Karpas-422 (cell line): ENCODE data around the gene ZNF446. TPM values are rescaled to one million over a fixed set of nuclear protein-coding genes. Genes with fewer than 3 reads are reported as not detected.
A peak's percentile ranks its signal among the peaks of the same experiment; 100 is the strongest.
"Not testable (repeated sequence)": the region's sequence is repeated elsewhere in the genome, so short reads cannot be mapped to it uniquely, and the experiment has no call there.

ENCODE experiments used
- DNase-seq: peaks from one replicate; pipeline ENCODE4 v3.0.0-alpha.2; 2015
- H2AFZ ChIP-seq: fragments of 200-600 bp; sonication (generic); 2 replicates; pipeline ENCODE4 v1.6.1; 2014; ENCODE audit warnings: antibody characterized with exemption, low read length, mixed read lengths
- H3K27ac ChIP-seq: fragments of 200-600 bp; sonication (generic); 2 replicates; pipeline ENCODE4 v1.5.1; 2014; ENCODE audit warnings: mild to moderate bottlenecking, low read length, moderate library complexity
- H3K27me3 ChIP-seq: fragments of 200-600 bp; sonication (generic); 2 replicates; pipeline ENCODE4 v1.6.1; 2014; ENCODE audit warnings: low read length, mixed read lengths
- H3K36me3 ChIP-seq: fragments of 200-600 bp; sonication (generic); 2 replicates; pipeline ENCODE4 v1.6.1; 2014; ENCODE audit warnings: low read length, mixed read lengths; ENCODE audit not compliant: insufficient read depth
- H3K4me1 ChIP-seq: fragments of 200-600 bp; sonication (generic); 2 replicates; pipeline ENCODE4 v1.6.1; 2014; ENCODE audit warnings: mild to moderate bottlenecking, low read length, mixed read lengths
- H3K4me2 ChIP-seq: fragments of 200-600 bp; sonication (generic); 2 replicates; pipeline ENCODE4 v1.6.1; 2014; ENCODE audit warnings: low read length, low read depth, mild to moderate bottlenecking; ENCODE audit not compliant: poor library complexity, severe bottlenecking
- H3K4me3 ChIP-seq: fragments of 200-600 bp; sonication (generic); 2 replicates; pipeline ENCODE4 v1.5.1; 2014; ENCODE audit warnings: mild to moderate bottlenecking, antibody characterized with exemption, low read length, mixed read lengths
- H3K79me2 ChIP-seq: fragments of 200-600 bp; sonication (generic); 2 replicates; pipeline ENCODE4 v1.6.1; 2014; ENCODE audit warnings: mild to moderate bottlenecking, low read length, mixed read lengths
- H3K9ac ChIP-seq: fragments of 200-600 bp; sonication (generic); 2 replicates; pipeline ENCODE4 v1.6.0; 2014; ENCODE audit warnings: low read length
- H3K9me2 ChIP-seq: fragments of 200-600 bp; sonication (generic), shearing (Covaris generic); replicated peaks from 2 replicates; pipeline ENCODE4 v1.6.0; 2014; ENCODE audit warnings: mild to moderate bottlenecking, low read length, moderate library complexity; ENCODE audit not compliant: insufficient read depth
- H3K9me3 ChIP-seq: fragments of 300-700, 200-600 bp; sonication (generic); 2 replicates; pipeline ENCODE4 v1.6.1; 2014; ENCODE audit warnings: low read length, mixed read lengths
- H4K20me1 ChIP-seq: fragments of 200-600 bp; sonication (generic); 2 replicates; pipeline ENCODE4 v1.6.1; 2014; ENCODE audit warnings: mild to moderate bottlenecking, antibody characterized with exemption, low read length, low read depth; ENCODE audit not compliant: insufficient read depth
- total RNA-seq: library from RNA; depleted of rRNA; stranded (reverse); fragments of >200 nt; shearing (Covaris generic); gene quantifications from 2 replicates; pipeline ENCODE4 v1.2.3, GENCODE V29; 2014; ENCODE audit warnings: low replicate concordance

The ZNF446 gene
- total RNA-seq, 1 experiment from 2014 or later: 11.8 TPM

DNA sequence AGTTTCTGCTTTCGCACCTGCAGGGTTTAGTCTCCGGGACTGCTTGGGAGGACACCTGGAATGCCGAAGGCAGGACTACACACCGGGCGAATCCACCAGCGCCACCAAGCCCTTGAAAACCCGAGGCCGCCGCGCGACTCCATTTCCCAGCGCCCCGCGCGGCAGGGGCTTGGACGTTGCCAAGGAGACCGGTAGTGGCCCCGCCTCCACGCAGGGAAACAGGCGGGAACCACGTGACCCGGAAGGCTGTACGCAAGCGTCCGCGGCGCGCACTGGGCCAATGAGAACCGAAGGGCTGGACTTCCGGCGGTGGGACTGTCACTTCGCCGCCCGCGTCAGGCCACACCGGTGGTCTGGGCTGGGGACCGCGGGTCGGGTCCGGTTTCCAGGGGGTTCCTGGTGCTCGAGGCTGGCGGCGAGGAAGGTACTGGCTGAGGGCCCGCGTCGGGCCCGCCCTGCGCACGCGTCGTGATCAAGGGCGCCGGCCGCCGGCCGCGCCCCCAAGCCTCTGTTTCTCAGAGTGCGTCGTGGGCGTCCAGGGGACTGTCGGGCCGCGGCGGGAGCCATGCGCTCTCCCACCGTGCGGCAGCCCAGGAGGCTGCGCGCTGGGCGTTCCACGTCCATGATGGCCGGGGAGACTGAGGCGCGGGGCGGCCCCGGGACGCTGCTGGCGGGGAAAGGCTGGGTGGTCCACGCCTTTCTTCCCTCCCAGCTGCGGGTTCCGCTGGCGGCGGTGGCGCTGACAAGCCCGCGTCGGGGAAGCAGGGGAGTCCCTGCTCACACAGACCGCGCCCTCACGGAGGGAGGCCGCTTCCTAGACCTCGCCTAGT lies 9.2 kb upstream of the ZNF446 start, which contains the start of gene ZNF324:
TSS of gene ZNF324 (plus strand) at position 321 of the 830 bp plus-strand sequence. CDS start 2,106 bp downstream, outside the sequence.
- H3K9ac ChIP-seq: peak within 1 kb of the TSS; percentile 83
- H3K4me3 ChIP-seq: peak within 1 kb of the TSS; percentile 77
- no peaks in the 10 kb centered on the region for H3K9me3 ChIP-seq
- H3K4me2 ChIP-seq: peak within 1 kb of the TSS; percentile 83
- H3K27ac ChIP-seq: no peak within 1 kb of the TSS
- H3K27me3 ChIP-seq: no peaks in the 10 kb centered on the region
- peaks cover 21% of the 10 kb centered on the region for H3K4me1 ChIP-seq
- peaks cover 25% of the 10 kb centered on the region for H3K79me2 ChIP-seq
- H3K9me2 ChIP-seq: no peaks in the 10 kb centered on the region
- DNase-seq: peak; percentile 100
- H3K36me3 ChIP-seq: no peaks in the 10 kb centered on the region; the same call in 1 of the 2 replicates
- peaks cover 8% of the 10 kb centered on the region; the same call in 1 of the 2 replicates for H4K20me1 ChIP-seq
- H2AFZ ChIP-seq: peak within 1 kb of the TSS; percentile 89

DNA sequence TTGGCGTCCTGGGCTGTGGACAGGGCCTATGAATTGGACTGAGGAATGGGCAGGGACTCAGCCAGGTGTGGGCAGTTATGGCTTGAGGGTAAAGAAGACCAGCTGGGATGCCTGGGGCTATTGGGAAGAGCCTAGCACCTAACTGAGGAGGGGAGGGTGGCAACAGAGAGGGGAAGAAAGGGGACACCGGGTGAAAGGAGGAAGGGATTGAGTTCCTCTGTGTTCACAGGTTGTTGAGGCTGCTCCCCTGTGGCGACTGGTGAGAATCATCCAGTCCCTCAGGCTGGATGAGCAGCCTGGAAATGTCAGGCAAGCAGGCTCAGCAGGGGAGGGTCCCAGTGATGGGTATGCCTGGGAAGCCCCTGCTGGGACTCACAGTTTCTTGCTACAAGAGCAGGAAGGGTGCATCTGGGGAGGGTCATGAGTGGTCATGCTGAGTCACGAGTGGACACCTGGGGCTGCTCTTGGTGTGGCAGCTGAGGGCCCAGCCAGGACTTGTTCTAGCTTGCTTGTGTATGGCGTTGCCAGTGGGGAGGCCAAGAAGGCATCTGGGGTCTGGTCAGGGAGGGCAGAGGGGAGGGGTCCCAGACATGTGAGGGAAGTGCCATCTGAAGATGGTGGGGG lies 7.8 kb upstream of the ZNF446 start:
- peak overlapping the region; percentile 77 for H3K4me3 ChIP-seq

DNA sequence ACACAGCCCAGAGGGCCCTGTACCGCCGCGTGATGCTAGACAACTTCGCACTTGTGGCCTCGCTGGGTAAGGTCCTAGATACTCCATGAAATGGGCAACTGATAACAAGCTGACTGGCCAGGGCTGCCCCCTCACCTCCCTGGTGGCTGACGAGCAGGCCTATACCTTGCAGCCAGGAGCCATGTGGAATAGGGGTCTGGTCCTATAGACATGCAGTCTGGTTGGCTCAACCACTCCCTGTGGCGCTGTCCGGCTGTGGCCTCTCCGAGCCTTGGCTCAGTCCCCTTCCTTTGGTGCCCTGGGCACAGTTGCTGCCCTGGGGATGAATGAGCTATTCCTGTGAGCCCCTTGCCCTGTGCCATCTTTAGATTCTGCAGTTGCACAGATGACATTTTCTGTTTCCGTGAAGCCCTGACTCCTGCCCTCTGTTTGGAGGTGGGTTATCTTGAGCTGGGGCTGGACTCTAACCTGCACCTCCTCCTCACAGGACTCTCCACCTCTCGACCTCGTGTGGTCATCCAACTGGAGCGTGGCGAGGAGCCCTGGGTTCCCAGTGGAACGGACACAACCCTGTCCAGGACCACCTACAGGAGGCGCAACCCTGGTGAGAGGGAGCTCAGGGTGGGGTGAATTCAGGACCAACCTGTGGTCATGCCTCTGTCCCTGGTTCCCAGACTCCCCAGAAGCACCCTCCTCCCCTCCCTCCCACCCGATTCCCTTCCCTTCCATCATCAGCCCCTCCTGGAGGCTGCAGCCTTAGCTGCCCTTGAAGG lies 6.7 kb upstream of the ZNF446 start:
- Histone ChIP-seq H3K9me3 (no peaks in the 10 kb centered on the region), H3K4me2 (no peak overlapping the region), H3K36me3 (peaks cover 8% of the 10 kb centered on the region; the same call in 1 of the 2 replicates), H3K9me2 (no peaks in the 10 kb centered on the region), H3K27me3 (no peaks in the 10 kb centered on the region), H3K9ac (no peak overlapping the region), H2AFZ (no peak overlapping the region), H3K79me2 (peaks cover 25% of the 10 kb centered on the region), H3K27ac (no peak overlapping the region), H4K20me1 (peaks cover 8% of the 10 kb centered on the region; the same call in 1 of the 2 replicates), H3K4me1 (peaks cover 21% of the 10 kb centered on the region), H3K4me3 (no peak overlapping the region)
- DNase-seq: no peak

More for the DNA sequence above, 7.8 kb upstream of the ZNF446 start:
- H2AFZ ChIP-seq: no peak overlapping the region
- peaks cover 8% of the 10 kb centered on the region; the same call in 1 of the 2 replicates for H4K20me1 ChIP-seq
- H3K4me1 ChIP-seq: peaks cover 21% of the 10 kb centered on the region
- peak overlapping the region; percentile 83 for H3K9ac ChIP-seq
- H3K9me3 ChIP-seq: no peaks in the 10 kb centered on the region
- no peaks in the 10 kb centered on the region for H3K27me3 ChIP-seq
- H3K36me3 ChIP-seq: peaks cover 8% of the 10 kb centered on the region; the same call in 1 of the 2 replicates
- peak overlapping the region; percentile 83 for H3K4me2 ChIP-seq
- peaks cover 25% of the 10 kb centered on the region for H3K79me2 ChIP-seq
- no peaks in the 10 kb centered on the region for H3K9me2 ChIP-seq
- no peak overlapping the region for H3K27ac ChIP-seq
- no peak for DNase-seq

DNA sequence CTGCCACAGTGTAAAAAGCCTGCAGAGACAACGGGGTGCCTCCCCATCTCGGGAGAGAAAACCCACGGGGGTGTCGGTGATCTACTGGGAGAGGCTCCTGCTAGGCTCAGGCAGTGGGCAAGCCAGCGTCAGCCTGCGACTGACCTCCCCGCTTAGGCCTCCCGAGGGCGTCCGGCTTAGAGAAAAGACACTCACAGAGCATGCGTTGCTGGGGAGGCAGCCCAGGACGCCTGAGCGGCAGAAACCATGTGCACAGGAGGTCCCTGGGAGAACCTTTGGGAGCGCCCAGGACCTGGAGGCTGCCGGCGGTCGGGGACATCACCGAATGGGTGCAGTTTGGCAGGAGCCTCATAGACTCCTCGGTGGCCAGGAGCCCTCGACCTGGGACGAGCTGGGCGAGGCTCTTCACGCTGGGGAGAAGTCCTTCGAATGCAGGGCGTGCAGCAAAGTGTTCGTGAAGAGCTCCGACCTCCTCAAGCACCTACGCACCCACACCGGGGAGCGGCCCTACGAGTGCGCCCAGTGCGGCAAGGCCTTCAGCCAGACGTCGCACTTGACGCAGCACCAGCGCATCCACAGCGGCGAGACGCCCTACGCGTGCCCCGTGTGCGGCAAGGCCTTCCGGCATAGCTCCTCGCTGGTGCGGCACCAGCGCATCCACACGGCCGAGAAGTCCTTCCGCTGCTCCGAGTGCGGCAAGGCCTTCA lies 5.2 kb upstream of the ZNF446 start:
- not testable (repeated sequence) for H3K27ac ChIP-seq, H4K20me1 ChIP-seq, H2AFZ ChIP-seq, H3K4me2 ChIP-seq, H3K9ac ChIP-seq, DNase-seq, H3K9me2 ChIP-seq, H3K9me3 ChIP-seq, H3K36me3 ChIP-seq, H3K27me3 ChIP-seq, H3K4me3 ChIP-seq
- Histone ChIP-seq H3K4me1 (peaks cover 27% of the 10 kb centered on the region), H3K79me2 (peaks cover 25% of the 10 kb centered on the region)

DNA sequence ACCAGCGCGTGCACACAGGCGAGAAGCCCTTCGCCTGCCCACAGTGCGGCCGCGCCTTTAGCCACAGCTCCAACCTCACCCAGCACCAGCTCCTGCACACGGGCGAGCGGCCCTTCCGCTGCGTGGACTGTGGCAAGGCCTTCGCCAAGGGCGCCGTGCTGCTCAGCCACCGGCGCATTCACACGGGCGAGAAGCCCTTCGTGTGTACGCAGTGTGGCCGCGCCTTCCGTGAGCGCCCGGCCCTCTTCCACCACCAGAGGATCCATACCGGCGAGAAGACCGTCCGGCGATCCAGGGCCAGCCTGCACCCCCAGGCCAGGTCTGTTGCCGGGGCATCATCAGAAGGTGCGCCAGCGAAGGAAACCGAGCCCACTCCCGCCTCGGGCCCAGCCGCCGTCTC lies 4.4 kb upstream of the ZNF446 start:
- H3K36me3 ChIP-seq: peaks cover 8% of the 10 kb centered on the region; the same call in 1 of the 2 replicates

DNA sequence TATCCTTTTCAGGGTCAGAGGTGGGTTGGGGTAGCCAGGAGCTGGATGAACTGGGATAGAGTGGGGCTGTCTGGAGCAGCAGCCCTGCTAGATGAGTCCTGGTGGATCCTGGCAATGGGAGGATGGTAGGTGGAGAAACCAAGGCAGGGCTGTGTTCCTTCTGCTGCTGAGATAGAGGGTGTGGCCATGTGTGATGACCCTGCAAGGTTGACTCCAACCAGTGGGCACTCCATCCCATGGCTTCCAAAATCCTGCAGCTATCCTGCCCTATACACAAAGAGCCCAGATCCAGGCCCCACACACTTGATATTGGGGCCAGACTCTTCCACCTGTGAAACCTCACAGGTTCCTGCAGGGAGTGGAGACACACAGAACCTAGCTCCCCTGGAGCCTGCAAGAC lies 2.4 kb upstream of the ZNF446 start:
- peak overlapping the region; percentile 4; the same call in 1 of the 2 replicates for H3K9ac ChIP-seq
- no peak overlapping the region for H3K4me3 ChIP-seq
- no peak overlapping the region for H3K27ac ChIP-seq
- H3K4me2 ChIP-seq: no peak overlapping the region
- H3K27me3 ChIP-seq: no peaks in the 10 kb centered on the region
- no peak for DNase-seq
- H2AFZ ChIP-seq: no peak overlapping the region
- H3K9me3 ChIP-seq: no peaks in the 10 kb centered on the region
- no peaks in the 10 kb centered on the region for H4K20me1 ChIP-seq
- H3K79me2 ChIP-seq: peaks cover 17% of the 10 kb centered on the region
- H3K4me1 ChIP-seq: peaks cover 28% of the 10 kb centered on the region
- peaks cover 8% of the 10 kb centered on the region; the same call in 1 of the 2 replicates for H3K36me3 ChIP-seq
- H3K9me2 ChIP-seq: no peaks in the 10 kb centered on the region

More for the DNA sequence above, 4.4 kb upstream of the ZNF446 start:
- DNase-seq: no peak
- Histone ChIP-seq H3K79me2 (peaks cover 25% of the 10 kb centered on the region), H3K27ac (no peak overlapping the region), H4K20me1 (peaks cover 8% of the 10 kb centered on the region; the same call in 1 of the 2 replicates), H3K27me3 (no peaks in the 10 kb centered on the region), H3K9me3 (no peaks in the 10 kb centered on the region), H3K9me2 (no peaks in the 10 kb centered on the region), H3K4me2 (no peak overlapping the region), H3K9ac (no peak overlapping the region), H2AFZ (no peak overlapping the region), H3K4me3 (no peak overlapping the region), H3K4me1 (peaks cover 26% of the 10 kb centered on the region)

DNA sequence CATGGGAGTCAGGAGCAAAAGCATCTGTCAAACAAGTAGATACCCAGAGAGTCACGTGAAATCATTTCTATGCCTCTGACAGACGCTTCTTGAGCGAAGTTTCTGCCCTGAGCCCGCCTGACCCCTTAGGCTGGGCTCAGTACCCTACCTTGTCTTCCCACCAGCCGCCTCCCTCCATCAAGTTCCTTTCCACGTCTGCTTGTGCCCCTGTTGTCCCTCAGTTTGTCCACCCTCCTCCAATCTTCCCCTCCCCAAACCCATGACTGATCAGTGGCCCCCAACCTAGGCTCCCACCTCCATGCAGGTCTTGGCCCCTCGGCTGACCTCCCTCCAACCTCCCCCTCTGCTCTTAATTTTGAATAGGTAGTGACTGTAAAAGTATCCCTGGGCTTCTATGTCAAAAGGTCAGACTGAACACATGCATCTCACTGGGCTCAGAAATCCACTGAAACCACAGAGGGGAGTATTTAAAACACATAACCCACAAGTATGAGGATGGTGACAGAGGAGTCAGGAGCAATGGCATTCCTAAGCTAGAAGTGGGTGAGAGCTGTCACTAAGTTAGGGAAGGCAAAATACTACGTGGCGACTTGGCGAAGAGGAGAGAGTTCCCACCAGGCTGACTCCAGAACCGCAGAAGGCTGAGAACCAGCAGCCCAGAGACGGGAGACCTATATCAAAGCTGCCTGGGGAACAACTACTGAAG lies 1.7 kb upstream of the ZNF446 start:
- Histone ChIP-seq H3K27me3 (no peaks in the 10 kb centered on the region), H3K4me3 (peak overlapping the region; percentile 78; the same call in 1 of the 2 replicates), H3K9me3 (no peaks in the 10 kb centered on the region), H3K4me1 (peaks cover 28% of the 10 kb centered on the region), H3K27ac (no peak overlapping the region), H2AFZ (no peak overlapping the region), H3K9me2 (no peaks in the 10 kb centered on the region), H3K36me3 (peaks cover 8% of the 10 kb centered on the region; the same call in 1 of the 2 replicates), H3K79me2 (peaks cover 11% of the 10 kb centered on the region), H3K9ac (peak overlapping the region; percentile 91; the same call in 1 of the 2 replicates), H4K20me1 (no peaks in the 10 kb centered on the region), H3K4me2 (peak overlapping the region; percentile 92)
- no peak for DNase-seq
